Colonic mucosa (tissue), 4 donors: ENCODE results near the gene ASTN2. TPM values are rescaled to one million over a fixed set of nuclear protein-coding genes. Genes with fewer than 3 reads are reported as not detected.

ENCODE experiments used
- DNase-seq: peaks from one replicate; pipeline ENCODE4 v3.0.0-alpha.2; 2020
- H3K27ac ChIP-seq: fragments of 200-600 bp; one replicate; pipeline ENCODE4 v1.8.0; 2021
- H3K27me3 ChIP-seq: fragments of 200-600 bp; one replicate; pipeline ENCODE4 v1.8.0; 2021
- H3K36me3 ChIP-seq: fragments of 200-600 bp; one replicate; pipeline ENCODE4 v1.8.0; 2021
- H3K4me1 ChIP-seq: fragments of 200-600 bp; one replicate; pipeline ENCODE4 v1.8.0; 2021; ENCODE audit warnings: mild to moderate bottlenecking
- H3K4me3 ChIP-seq: fragments of 200-600 bp; one replicate; pipeline ENCODE4 v1.8.0; 2021
- H3K9ac ChIP-seq, 2 donors: one replicate each; pipeline ENCODE4 v1.7.0; 2013; ENCODE audit warnings: control low read depth in 2 of 2, low read depth in 2 of 2, low read length in 2 of 2
- H3K9me3 ChIP-seq: fragments of 200-600 bp; one replicate; pipeline ENCODE4 v1.8.0; 2021
- intact Hi-C: fragments of 100-400 bp; cut with DNase I; formaldehyde crosslinking; loops from one replicate; pipeline ENCODE4 v1.14.1; 2022
- total RNA-seq, 2 donors: library from RNA; stranded (reverse); fragmentation: NEBNext Ultra II Directional in 1 of 2; extraction: Animal tissue kit (Norgen Biotek cat#: 25700) in 1 of 2; gene quantifications; one replicate each; pipeline ENCODE4 v1.2.1, GENCODE V29; 2021
- TF ChIP-seq, protein P1 (sequence below): fragments of 200-600 bp; IDR thresholded peaks from one replicate; pipeline ENCODE4 v1.8.0; 2022; ENCODE audit warnings: antibody characterized with exemption, mild to moderate bottlenecking
- donor health status: healthy.
- donor health status: DM: no; HTN: no; CAD: no.
- donor health status: DM: no; HTN: no; CAD: no.

ASTN2 gene
- total RNA-seq, 2 donors from 2014 or later = 2.5 to 6.1 TPM

DNA sequence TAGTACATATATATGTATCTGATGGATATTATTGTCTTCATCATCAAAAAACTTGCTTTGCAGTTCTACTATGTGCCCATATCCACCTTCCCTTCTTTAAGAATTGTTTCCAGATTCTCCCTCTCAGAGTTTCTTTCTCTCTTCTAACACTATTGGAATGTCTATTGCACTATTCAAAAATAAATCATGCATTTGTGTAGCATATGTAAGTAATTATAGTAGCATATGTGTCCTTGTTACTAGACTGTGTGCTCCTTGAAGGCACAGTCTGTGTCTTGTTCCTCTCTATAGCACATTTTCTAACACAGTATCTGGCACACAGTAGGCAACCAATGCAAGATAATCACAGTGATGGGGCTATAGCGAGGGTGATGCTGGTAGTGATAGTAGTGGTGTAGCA, 771.2 kb downstream of the ASTN2 start:
- TF ChIP-seq, protein P1, sequence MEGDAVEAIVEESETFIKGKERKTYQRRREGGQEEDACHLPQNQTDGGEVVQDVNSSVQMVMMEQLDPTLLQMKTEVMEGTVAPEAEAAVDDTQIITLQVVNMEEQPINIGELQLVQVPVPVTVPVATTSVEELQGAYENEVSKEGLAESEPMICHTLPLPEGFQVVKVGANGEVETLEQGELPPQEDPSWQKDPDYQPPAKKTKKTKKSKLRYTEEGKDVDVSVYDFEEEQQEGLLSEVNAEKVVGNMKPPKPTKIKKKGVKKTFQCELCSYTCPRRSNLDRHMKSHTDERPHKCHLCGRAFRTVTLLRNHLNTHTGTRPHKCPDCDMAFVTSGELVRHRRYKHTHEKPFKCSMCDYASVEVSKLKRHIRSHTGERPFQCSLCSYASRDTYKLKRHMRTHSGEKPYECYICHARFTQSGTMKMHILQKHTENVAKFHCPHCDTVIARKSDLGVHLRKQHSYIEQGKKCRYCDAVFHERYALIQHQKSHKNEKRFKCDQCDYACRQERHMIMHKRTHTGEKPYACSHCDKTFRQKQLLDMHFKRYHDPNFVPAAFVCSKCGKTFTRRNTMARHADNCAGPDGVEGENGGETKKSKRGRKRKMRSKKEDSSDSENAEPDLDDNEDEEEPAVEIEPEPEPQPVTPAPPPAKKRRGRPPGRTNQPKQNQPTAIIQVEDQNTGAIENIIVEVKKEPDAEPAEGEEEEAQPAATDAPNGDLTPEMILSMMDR = no peak
- no peaks in the 10 kb centered on the region for H3K27me3 ChIP-seq
- H3K9ac ChIP-seq = no peak overlapping the region
- H3K4me3 ChIP-seq = no peak overlapping the region
- no peaks in the 10 kb centered on the region for H3K36me3 ChIP-seq
- H3K4me1 ChIP-seq = no peaks in the 10 kb centered on the region
- H3K27ac ChIP-seq = no peak overlapping the region
- DNase-seq = no peak
- intact Hi-C loops = no loop called here
- H3K9me3 ChIP-seq = no peaks in the 10 kb centered on the region

DNA sequence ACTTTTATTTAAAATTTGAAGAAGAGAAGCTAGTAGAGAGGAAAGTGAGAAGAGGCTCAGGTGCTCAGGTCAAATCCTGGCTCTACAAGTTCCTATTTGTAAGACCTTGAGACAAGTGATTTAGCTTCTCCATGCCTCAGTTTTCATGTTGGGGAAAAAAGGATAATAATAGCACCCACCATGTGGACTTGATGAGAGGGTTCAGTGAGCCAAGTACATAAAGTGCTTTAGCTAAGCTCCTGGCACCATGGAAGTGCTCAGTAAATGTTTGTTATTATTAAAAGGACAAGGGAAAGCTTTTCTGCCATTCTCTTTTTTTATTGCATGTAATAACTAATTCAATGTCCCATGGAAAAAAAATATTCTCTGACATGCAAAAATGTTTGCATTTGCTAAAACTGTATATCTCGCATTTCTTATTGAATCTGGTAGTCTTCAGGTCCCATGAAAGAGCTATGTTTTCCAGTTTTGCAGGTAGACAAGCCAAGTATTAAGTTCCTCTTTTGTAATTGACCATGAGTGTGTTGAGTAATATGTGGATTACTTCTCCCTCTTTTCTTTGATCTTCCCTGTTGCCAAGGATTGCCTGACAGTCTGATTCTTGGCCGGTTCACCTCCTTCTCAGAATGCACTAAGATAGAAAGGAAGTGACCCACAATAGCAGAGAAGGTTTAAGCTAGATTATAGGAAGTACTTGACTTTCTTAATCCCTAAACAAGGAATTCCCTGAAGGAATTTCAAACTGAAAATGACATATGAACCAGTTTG, 773.4 kb downstream of the ASTN2 start:
- H3K9ac ChIP-seq = no peak overlapping the region
- TF ChIP-seq, protein P1 = no peak
- DNase-seq = no peak
- H3K27me3 ChIP-seq = no peaks in the 10 kb centered on the region
- H3K36me3 ChIP-seq = no peaks in the 10 kb centered on the region
- intact Hi-C loops = no loop called here
- H3K4me3 ChIP-seq = no peak overlapping the region
- H3K9me3 ChIP-seq = no peaks in the 10 kb centered on the region
- no peaks in the 10 kb centered on the region for H3K4me1 ChIP-seq
- H3K27ac ChIP-seq = no peak overlapping the region

DNA sequence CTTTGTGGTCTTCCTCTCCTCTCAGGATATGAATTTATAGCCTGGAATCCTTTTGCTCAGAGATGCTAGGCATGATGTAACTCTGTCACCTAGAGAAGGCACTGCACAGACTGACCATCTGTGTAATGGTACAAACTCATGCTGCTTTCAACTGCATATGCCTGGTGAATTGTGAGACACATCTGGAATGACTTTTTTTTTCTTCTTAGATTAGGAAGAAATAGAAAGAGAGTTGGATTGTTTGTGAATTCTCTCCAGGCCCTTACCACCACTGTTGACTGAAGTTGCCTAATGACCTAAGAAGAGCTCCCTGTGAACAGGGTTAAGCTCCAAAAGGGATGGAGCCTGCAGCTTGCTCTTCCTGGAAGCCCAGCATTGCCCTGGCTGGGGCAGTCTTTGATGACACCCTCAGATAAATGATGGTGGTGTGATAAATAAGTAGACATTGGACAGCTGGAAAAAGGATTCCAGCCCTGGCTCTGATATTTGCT, 775.6 kb downstream of the ASTN2 start:
- Histone ChIP-seq H3K36me3 (no peaks in the 10 kb centered on the region), H3K4me3 (no peak overlapping the region), H3K9ac (no peak overlapping the region), H3K4me1 (no peaks in the 10 kb centered on the region), H3K27ac (no peak overlapping the region), H3K27me3 (no peaks in the 10 kb centered on the region), H3K9me3 (no peaks in the 10 kb centered on the region)
- no peak for DNase-seq
- intact Hi-C loops = no loop called here
- TF ChIP-seq, protein P1 = no peak

DNA sequence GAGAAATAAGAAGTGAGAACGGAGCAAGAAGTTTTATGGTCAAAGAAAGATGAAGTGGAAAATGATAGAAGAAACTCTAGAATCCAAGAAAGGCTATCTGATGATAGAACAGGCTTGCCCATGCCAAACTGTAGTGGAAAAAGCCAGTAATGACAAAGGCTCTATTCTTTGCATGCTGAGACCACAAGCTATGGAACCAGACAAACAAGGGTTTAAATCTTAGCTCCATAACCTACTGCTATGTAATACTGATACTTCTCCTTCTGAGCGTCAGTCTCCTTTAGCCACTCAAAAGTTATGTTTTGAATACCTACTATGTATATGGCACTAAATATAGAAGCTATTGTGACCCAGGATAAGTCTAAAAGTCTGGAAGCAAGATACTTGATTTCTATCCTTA, 778.9 kb downstream of the ASTN2 start:
- TF ChIP-seq, protein P1 = no peak
- no peaks in the 10 kb centered on the region for H3K9me3 ChIP-seq
- no peak overlapping the region for H3K27ac ChIP-seq
- H3K36me3 ChIP-seq = no peaks in the 10 kb centered on the region
- no peak for DNase-seq
- intact Hi-C loops = no loop called here
- H3K9ac ChIP-seq = no peak overlapping the region
- no peak overlapping the region for H3K4me3 ChIP-seq
- no peaks in the 10 kb centered on the region for H3K27me3 ChIP-seq
- H3K4me1 ChIP-seq = no peaks in the 10 kb centered on the region

DNA sequence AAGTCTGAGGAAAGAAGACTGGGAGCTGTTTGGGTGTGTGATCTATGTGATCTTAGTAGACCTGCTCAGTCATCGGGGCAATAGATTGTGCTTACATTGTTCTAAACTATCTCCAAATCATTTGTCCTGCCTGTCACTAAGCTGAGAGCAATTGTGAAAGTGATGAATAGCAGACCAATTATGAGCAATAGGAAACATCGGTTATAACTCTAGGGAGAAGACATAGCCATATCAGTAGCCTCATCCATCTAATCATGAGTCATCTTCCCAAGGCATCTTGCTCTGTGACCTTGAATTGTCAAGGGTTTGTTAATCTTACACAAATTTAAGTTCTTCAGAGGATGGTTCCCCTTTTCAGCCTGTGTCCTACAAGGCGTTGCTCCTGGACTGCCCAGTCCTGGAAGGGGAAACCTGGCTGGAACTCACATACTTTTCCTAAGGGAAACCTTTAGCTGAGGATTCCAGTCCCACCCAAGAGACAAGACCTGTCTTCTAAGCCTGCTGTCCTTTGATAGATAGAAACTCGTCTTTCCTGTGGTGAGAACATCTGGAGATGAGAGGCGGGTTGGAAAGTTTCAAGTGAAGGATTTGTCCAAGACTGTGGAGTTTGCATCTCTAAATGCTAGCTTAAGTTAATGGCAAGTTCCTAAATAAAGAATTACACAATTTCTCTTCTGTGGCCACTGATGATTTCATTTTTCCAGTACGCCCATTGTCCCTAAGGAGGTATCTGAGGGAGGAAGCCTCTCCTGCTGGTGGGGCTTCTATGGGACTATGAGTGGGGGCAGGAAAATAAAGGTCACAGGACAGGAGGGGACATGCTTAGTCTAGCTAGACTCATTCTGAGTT, 781.6 kb downstream of the ASTN2 start:
- TF ChIP-seq, protein P1 = no peak
- H3K4me1 ChIP-seq = no peaks in the 10 kb centered on the region
- H3K4me3 ChIP-seq = no peak overlapping the region
- H3K36me3 ChIP-seq = no peaks in the 10 kb centered on the region
- no peaks in the 10 kb centered on the region for H3K27me3 ChIP-seq
- H3K27ac ChIP-seq = no peak overlapping the region
- no peak overlapping the region for H3K9ac ChIP-seq
- DNase-seq = no peak
- H3K9me3 ChIP-seq = no peaks in the 10 kb centered on the region
- intact Hi-C loops = no loop called here
